Activated T-helper 2 cell treated with anti-CD3 and anti-CD28 coated beads, Interferon-gamma antibody, Interleukin-2, Interleukin-4, amounts not matched to agents 10 μg/mL and 5 μg/mL and 100 μg/mL, durations not matched to agents 14 hours and 24 hours and 36 hours (primary cell): Measurements from ENCODE around the gene ARGLU1. TPM values are rescaled to one million over a fixed set of nuclear protein-coding genes. Genes with fewer than 3 reads are reported as not detected.

Source experiments
- DNase-seq: peaks from one replicate; pipeline ENCODE4 v3.0.0; 2021; ENCODE audit warnings: low spot score
- H3K27ac Mint-ChIP-seq: one replicate; pipeline ENCODE4 v1.8.0; 2021; ENCODE audit warnings: mixed read lengths
- H3K27me3 Mint-ChIP-seq: one replicate; pipeline ENCODE4 v1.8.0; 2021; ENCODE audit warnings: low read depth, mixed read lengths
- H3K36me3 Mint-ChIP-seq: one replicate; pipeline ENCODE4 v1.8.0; 2021; ENCODE audit warnings: low read depth, mixed read lengths
- H3K4me1 Mint-ChIP-seq: one replicate; pipeline ENCODE4 v1.8.0; 2021; ENCODE audit warnings: low read depth, mixed read lengths
- H3K4me3 Mint-ChIP-seq: one replicate; pipeline ENCODE4 v1.8.0; 2021; ENCODE audit warnings: low read depth, mild to moderate bottlenecking, moderate library complexity, mixed read lengths
- H3K9me3 Mint-ChIP-seq: one replicate; pipeline ENCODE4 v1.8.0; 2021; ENCODE audit warnings: mixed read lengths
- intact Hi-C: fragments of 100-400 bp; cut with micrococcal nuclease; formaldehyde crosslinking; loops from one replicate; pipeline ENCODE4 v1.15.1; 2023
- total RNA-seq: library from RNA; stranded (reverse); gene quantifications from 2 replicates; pipeline ENCODE4 v1.2.3, GENCODE V29; 2022

ARGLU1 gene
- total RNA-seq, 1 donor from 2014 or later = 90.4 TPM

- Mint-ChIP-seq H3K4me1 (peaks cover 17% of the 10 kb centered on the region), H3K27me3 (peaks cover 46% of the 10 kb centered on the region), H3K27ac (no peak overlapping the region), H3K36me3 (no peaks in the 10 kb centered on the region), H3K4me3 (peak overlapping the region; percentile 55), H3K9me3 (no peaks in the 10 kb centered on the region)
- intact Hi-C loops = loop anchor here (1.0 to 10.0 kb wide), 4 partner anchors 42 to 1399 kb away; no protein-coding TSS in a partner anchor
- DNase-seq = peak; percentile 12
These were observed 33.8 kb downstream of the ARGLU1 start for GRCh38 chr13:106533943-106534638.

GRCh38 chr13:106533101-106533942 lies 34.6 kb downstream of the ARGLU1 start:
- H3K36me3 Mint-ChIP-seq = no peaks in the 10 kb centered on the region
- H3K27me3 Mint-ChIP-seq = peaks cover 51% of the 10 kb centered on the region
- DNase-seq = peak; percentile 10
- peaks cover 17% of the 10 kb centered on the region for H3K4me1 Mint-ChIP-seq
- H3K27ac Mint-ChIP-seq = no peak overlapping the region
- peak overlapping the region; percentile 45 for H3K4me3 Mint-ChIP-seq
- no peaks in the 10 kb centered on the region for H3K9me3 Mint-ChIP-seq
- intact Hi-C loops = loop anchor here (1.0 to 10.0 kb wide), 4 partner anchors 41 to 1399 kb away; no protein-coding TSS in a partner anchor

GRCh38 chr13:106532111-106532929 lies 35.6 kb downstream of the ARGLU1 start:
- no peak overlapping the region for H3K27ac Mint-ChIP-seq
- intact Hi-C loops = loop anchor here (5.0 to 10.0 kb wide), 3 partner anchors 40 to 1398 kb away; no protein-coding TSS in a partner anchor
- no peak for DNase-seq
- H3K4me3 Mint-ChIP-seq = no peak overlapping the region
- no peaks in the 10 kb centered on the region for H3K9me3 Mint-ChIP-seq
- no peaks in the 10 kb centered on the region for H3K36me3 Mint-ChIP-seq
- H3K27me3 Mint-ChIP-seq = peaks cover 60% of the 10 kb centered on the region
- H3K4me1 Mint-ChIP-seq = peaks cover 17% of the 10 kb centered on the region

GRCh38 chr13:106530980-106531481 lies 36.9 kb downstream of the ARGLU1 start:
- intact Hi-C loops = loop anchor here (5.0 to 10.0 kb wide), 3 partner anchors 39 to 1396 kb away; no protein-coding TSS in a partner anchor
- DNase-seq = no peak
- Mint-ChIP-seq H3K27ac (no peak overlapping the region), H3K36me3 (no peaks in the 10 kb centered on the region), H3K27me3 (peaks cover 63% of the 10 kb centered on the region), H3K4me3 (no peak overlapping the region), H3K4me1 (peaks cover 9% of the 10 kb centered on the region), H3K9me3 (no peaks in the 10 kb centered on the region)

GRCh38 chr13:106530171-106530851 lies 37.6 kb downstream of the ARGLU1 start:
- H3K27ac Mint-ChIP-seq = no peak overlapping the region
- DNase-seq = no peak
- intact Hi-C loops = loop anchor here (5.0 to 10.0 kb wide), 3 partner anchors 38 to 1396 kb away; no protein-coding TSS in a partner anchor
- no peak overlapping the region for H3K4me3 Mint-ChIP-seq
- no peaks in the 10 kb centered on the region for H3K9me3 Mint-ChIP-seq
- H3K4me1 Mint-ChIP-seq = peaks cover 9% of the 10 kb centered on the region
- H3K36me3 Mint-ChIP-seq = no peaks in the 10 kb centered on the region
- peaks cover 63% of the 10 kb centered on the region for H3K27me3 Mint-ChIP-seq

- H3K4me3 Mint-ChIP-seq = no peak overlapping the region
- no peak for DNase-seq
- H3K36me3 Mint-ChIP-seq = no peaks in the 10 kb centered on the region
- H3K27ac Mint-ChIP-seq = no peak overlapping the region
- H3K9me3 Mint-ChIP-seq = no peaks in the 10 kb centered on the region
- intact Hi-C loops = loop anchor here (5.0 to 10.0 kb wide), 3 partner anchors 37 to 1395 kb away; no protein-coding TSS in a partner anchor
- peaks cover 64% of the 10 kb centered on the region for H3K27me3 Mint-ChIP-seq
- H3K4me1 Mint-ChIP-seq = peaks cover 9% of the 10 kb centered on the region
These were observed 38.3 kb downstream of the ARGLU1 start for GRCh38 chr13:106529415-106530170.

GRCh38 chr13:106528718-106529414 lies 39.1 kb downstream of the ARGLU1 start:
- Mint-ChIP-seq H3K27me3 (peaks cover 62% of the 10 kb centered on the region), H3K27ac (no peak overlapping the region), H3K9me3 (no peaks in the 10 kb centered on the region), H3K4me3 (no peak overlapping the region), H3K36me3 (no peaks in the 10 kb centered on the region), H3K4me1 (peaks cover 9% of the 10 kb centered on the region)
- intact Hi-C loops = no loop called here
- no peak for DNase-seq

GRCh38 chr13:106527826-106528225 lies 40.1 kb downstream of the ARGLU1 start:
- H3K9me3 Mint-ChIP-seq = no peaks in the 10 kb centered on the region
- H3K4me3 Mint-ChIP-seq = no peak overlapping the region
- intact Hi-C loops = no loop called here
- H3K4me1 Mint-ChIP-seq = peaks cover 2% of the 10 kb centered on the region
- no peak for DNase-seq
- peaks cover 54% of the 10 kb centered on the region for H3K27me3 Mint-ChIP-seq
- H3K27ac Mint-ChIP-seq = no peak overlapping the region
- no peaks in the 10 kb centered on the region for H3K36me3 Mint-ChIP-seq

GRCh38 chr13:106527445-106527801 lies 40.5 kb downstream of the ARGLU1 start:
- peaks cover 50% of the 10 kb centered on the region for H3K27me3 Mint-ChIP-seq
- no peak overlapping the region for H3K27ac Mint-ChIP-seq
- H3K4me1 Mint-ChIP-seq = no peaks in the 10 kb centered on the region
- no peak for DNase-seq
- H3K4me3 Mint-ChIP-seq = no peak overlapping the region
- no peaks in the 10 kb centered on the region for H3K9me3 Mint-ChIP-seq
- intact Hi-C loops = no loop called here
- no peaks in the 10 kb centered on the region for H3K36me3 Mint-ChIP-seq

- no peak overlapping the region for H3K4me3 Mint-ChIP-seq
- H3K4me1 Mint-ChIP-seq = no peaks in the 10 kb centered on the region
- H3K27ac Mint-ChIP-seq = no peak overlapping the region
- DNase-seq = no peak
- intact Hi-C loops = no loop called here
- H3K36me3 Mint-ChIP-seq = no peaks in the 10 kb centered on the region
- H3K27me3 Mint-ChIP-seq = peaks cover 46% of the 10 kb centered on the region
- H3K9me3 Mint-ChIP-seq = no peaks in the 10 kb centered on the region
These were observed 41.0 kb downstream of the ARGLU1 start for GRCh38 chr13:106526738-106527444.
